Measurements from ENCODE around the gene MATCAP1. TPM values are rescaled to one million over a fixed set of nuclear protein-coding genes. Genes with fewer than 3 reads are reported as not detected.

Gene MATCAP1
- total and polyA plus RNA-seq, 2 of the 13 experiments (the other 11 are each of a cell fraction or from before 2014, with no cell fraction given) = 11.2 to 24.5 TPM

DNA sequence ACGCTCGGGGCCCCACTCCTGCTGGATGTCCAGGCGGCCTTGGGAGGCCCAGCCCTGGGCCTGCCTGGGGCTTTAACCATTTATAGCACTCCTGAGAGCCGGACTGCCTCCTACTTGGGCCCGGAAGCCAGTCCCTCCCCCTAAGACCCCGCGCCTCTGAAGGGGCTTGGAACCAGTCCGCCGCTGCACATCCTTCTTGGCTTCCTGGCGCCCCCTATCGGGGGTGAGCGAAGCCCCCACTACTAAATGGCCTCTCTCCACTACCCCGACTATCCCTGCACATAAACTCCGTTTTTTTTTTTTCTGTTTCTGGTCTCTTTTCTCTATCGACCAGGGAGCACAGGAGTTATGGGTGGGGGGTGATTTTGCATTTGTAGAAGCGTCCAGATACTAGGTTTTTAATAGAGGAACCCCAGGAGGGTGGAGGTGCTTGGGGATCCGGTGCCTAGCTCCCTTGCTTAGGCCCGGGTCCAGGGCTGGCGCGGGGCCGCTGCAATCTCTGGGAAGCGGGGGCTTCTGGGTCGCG, 14.1 kb downstream of the MATCAP1 start (continued):
- TF ChIP-seq NFIB (CRISPR knock-in tag; IDR thresholded peaks at IDR 0.05; ENCODE audit: borderline replicate concordance) (0 out of 2 replicates have a peak, but pooled peaks have one; percentile 54), XRCC5 (optimal IDR thresholded peaks at IDR 0.05; ENCODE audit: low read length) (peak; percentile 35), ZNF225 (CRISPR knock-in tag; IDR thresholded peaks at IDR 0.05) (no peak; the same call in 1 of the 2 replicates), ZNF431 (CRISPR knock-in tag; IDR thresholded peaks at IDR 0.05; ENCODE audit: borderline replicate concordance, low read depth) (no peak), NFKBIZ (CRISPR knock-in tag; IDR thresholded peaks at IDR 0.05) (no peak), ZNF44 (CRISPR knock-in tag; IDR thresholded peaks at IDR 0.05) (0 out of 2 replicates have a peak, but pooled peaks have one; percentile 16), ZFP90 (CRISPR knock-in tag; IDR thresholded peaks at IDR 0.05; ENCODE audit: borderline replicate concordance) (no peak), ERF (CRISPR knock-in tag; IDR thresholded peaks at IDR 0.05) (0 out of 2 replicates have a peak, but pooled peaks have one; percentile 10)
- TF ChIP-seq, protein P1, sequence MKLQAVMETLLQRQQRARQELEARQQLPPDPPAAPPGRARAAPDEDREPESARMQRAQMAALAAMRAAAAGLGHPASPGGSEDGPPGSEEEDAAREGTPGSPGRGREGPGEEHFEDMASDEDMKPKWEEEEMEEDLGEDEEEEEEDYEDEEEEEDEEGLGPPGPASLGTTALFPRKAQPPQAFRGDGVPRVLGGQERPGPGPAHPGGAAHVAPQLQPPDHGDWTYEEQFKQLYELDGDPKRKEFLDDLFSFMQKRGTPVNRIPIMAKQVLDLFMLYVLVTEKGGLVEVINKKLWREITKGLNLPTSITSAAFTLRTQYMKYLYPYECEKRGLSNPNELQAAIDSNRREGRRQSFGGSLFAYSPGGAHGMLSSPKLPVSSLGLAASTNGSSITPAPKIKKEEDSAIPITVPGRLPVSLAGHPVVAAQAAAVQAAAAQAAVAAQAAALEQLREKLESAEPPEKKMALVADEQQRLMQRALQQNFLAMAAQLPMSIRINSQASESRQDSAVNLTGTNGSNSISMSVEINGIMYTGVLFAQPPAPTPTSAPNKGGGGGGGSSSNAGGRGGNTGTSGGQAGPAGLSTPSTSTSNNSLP (IDR thresholded peaks at IDR 0.05; ENCODE audit: low read depth, low read length) = no peak
- TF ChIP-seq, protein P2, sequence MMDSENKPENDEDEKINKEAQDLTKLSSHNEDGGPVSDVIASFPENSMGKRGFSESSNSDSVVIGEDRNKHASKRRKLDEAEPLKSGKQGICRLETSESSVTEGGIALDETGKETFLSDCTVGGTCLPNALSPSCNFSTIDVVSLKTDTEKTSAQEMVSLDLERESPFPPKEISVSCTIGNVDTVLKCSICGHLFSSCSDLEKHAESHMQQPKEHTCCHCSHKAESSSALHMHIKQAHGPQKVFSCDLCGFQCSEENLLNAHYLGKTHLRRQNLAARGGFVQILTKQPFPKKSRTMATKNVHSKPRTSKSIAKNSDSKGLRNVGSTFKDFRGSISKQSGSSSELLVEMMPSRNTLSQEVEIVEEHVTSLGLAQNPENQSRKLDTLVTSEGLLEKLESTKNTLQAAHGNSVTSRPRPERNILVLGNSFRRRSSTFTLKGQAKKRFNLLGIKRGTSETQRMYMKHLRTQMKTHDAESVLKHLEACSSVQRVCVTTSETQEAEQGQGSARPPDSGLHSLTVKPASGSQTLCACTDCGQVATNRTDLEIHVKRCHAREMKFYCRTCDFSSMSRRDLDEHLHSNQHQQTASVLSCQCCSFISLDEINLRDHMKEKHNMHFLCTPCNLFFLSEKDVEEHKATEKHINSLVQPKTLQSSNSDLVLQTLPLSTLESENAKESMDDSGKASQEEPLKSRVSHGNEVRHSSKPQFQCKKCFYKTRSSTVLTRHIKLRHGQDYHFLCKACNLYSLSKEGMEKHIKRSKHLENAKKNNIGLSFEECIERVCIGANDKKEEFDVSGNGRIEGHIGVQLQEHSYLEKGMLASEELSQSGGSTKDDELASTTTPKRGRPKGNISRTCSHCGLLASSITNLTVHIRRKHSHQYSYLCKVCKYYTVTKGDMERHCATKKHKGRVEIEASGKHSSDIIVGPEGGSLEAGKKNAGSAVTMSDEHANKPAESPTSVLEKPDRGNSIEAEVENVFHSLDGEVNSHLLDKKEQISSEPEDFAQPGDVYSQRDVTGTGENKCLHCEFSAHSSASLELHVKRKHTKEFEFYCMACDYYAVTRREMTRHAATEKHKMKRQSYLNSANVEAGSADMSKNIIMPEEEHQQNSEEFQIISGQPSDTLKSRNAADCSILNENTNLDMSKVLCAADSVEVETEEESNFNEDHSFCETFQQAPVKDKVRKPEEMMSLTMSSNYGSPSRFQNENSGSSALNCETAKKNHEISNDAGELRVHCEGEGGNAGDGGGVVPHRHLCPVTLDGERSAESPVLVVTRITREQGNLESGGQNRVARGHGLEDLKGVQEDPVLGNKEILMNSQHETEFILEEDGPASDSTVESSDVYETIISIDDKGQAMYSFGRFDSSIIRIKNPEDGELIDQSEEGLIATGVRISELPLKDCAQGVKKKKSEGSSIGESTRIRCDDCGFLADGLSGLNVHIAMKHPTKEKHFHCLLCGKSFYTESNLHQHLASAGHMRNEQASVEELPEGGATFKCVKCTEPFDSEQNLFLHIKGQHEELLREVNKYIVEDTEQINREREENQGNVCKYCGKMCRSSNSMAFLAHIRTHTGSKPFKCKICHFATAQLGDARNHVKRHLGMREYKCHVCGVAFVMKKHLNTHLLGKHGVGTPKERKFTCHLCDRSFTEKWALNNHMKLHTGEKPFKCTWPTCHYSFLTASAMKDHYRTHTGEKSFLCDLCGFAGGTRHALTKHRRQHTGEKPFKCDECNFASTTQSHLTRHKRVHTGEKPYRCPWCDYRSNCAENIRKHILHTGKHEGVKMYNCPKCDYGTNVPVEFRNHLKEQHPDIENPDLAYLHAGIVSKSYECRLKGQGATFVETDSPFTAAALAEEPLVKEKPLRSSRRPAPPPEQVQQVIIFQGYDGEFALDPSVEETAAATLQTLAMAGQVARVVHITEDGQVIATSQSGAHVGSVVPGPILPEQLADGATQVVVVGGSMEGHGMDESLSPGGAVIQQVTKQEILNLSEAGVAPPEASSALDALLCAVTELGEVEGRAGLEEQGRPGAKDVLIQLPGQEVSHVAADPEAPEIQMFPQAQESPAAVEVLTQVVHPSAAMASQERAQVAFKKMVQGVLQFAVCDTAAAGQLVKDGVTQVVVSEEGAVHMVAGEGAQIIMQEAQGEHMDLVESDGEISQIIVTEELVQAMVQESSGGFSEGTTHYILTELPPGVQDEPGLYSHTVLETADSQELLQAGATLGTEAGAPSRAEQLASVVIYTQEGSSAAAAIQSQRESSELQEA (CRISPR knock-in tag; IDR thresholded peaks at IDR 0.05; ENCODE audit: not compliant biosample characterization) = peak; percentile 56
- TF ChIP-seq, protein P3, sequence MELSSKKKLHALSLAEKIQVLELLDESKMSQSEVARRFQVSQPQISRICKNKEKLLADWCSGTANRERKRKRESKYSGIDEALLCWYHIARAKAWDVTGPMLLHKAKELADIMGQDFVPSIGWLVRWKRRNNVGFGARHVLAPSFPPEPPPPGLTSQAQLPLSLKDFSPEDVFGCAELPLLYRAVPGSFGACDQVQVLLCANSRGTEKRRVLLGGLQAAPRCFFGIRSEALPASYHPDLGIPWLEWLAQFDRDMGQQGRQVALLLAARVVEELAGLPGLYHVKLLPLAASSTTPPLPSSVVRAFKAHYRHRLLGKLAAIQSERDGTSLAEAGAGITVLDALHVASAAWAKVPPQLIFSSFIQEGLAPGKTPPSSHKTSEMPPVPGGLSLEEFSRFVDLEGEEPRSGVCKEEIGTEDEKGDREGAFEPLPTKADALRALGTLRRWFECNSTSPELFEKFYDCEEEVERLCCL (CRISPR knock-in tag; IDR thresholded peaks at IDR 0.05; ENCODE audit: borderline replicate concordance) = no peak
- TF ChIP-seq, protein P4, sequence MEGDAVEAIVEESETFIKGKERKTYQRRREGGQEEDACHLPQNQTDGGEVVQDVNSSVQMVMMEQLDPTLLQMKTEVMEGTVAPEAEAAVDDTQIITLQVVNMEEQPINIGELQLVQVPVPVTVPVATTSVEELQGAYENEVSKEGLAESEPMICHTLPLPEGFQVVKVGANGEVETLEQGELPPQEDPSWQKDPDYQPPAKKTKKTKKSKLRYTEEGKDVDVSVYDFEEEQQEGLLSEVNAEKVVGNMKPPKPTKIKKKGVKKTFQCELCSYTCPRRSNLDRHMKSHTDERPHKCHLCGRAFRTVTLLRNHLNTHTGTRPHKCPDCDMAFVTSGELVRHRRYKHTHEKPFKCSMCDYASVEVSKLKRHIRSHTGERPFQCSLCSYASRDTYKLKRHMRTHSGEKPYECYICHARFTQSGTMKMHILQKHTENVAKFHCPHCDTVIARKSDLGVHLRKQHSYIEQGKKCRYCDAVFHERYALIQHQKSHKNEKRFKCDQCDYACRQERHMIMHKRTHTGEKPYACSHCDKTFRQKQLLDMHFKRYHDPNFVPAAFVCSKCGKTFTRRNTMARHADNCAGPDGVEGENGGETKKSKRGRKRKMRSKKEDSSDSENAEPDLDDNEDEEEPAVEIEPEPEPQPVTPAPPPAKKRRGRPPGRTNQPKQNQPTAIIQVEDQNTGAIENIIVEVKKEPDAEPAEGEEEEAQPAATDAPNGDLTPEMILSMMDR (CRISPR knock-in tag; IDR thresholded peaks at IDR 0.05) = peak; percentile 77
- TF ChIP-seq, protein P5, sequence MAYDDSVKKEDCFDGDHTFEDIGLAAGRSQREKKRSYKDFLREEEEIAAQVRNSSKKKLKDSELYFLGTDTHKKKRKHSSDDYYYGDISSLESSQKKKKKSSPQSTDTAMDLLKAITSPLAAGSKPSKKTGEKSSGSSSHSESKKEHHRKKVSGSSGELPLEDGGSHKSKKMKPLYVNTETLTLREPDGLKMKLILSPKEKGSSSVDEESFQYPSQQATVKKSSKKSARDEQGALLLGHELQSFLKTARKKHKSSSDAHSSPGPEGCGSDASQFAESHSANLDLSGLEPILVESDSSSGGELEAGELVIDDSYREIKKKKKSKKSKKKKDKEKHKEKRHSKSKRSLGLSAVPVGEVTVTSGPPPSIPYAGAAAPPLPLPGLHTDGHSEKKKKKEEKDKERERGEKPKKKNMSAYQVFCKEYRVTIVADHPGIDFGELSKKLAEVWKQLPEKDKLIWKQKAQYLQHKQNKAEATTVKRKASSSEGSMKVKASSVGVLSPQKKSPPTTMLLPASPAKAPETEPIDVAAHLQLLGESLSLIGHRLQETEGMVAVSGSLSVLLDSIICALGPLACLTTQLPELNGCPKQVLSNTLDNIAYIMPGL (CRISPR knock-in tag; IDR thresholded peaks at IDR 0.05; ENCODE audit: borderline replicate concordance in 1 of 2, low read depth in 1 of 2) = peak in 1 of 2 experiments; percentile 83; a peak in 2 of 4 replicates

All from HepG2 (cell line).